GM10266 (cell line): ENCODE results near the gene TXNRD3.

Experiments used
- DNase-seq: peaks from one replicate; pipeline ENCODE4 v3.0.0; 2012; ENCODE audit errors: extremely low spot score
- CTCF ChIP-seq: IDR thresholded peaks from 2 replicates; pipeline ENCODE4 v1.5.1; 2012; ENCODE audit warnings: mild to moderate bottlenecking, low read depth; ENCODE audit not compliant: control insufficient read depth, insufficient read depth; ENCODE audit errors: missing control alignments

Gene TXNRD3

GRCh38 chr3:126620738-126621137 lies 34.2 kb downstream of the TXNRD3 start:
- no peak for TF ChIP-seq CTCF
- no peak for DNase-seq

- no peak for TF ChIP-seq CTCF
- no peak for DNase-seq
Observed at GRCh38 chr3:126618760-126619159, 36.2 kb downstream of the TXNRD3 start.

- DNase-seq, result no peak
Observed at GRCh38 chr3:126618021-126618420, 36.9 kb downstream of the TXNRD3 start.

GRCh38 chr3:126617571-126617970 lies 37.4 kb downstream of the TXNRD3 start:
- TF ChIP-seq CTCF, result no peak
- DNase-seq, result no peak

More at GRCh38 chr3:126618021-126618420, 36.9 kb downstream of the TXNRD3 start:
- TF ChIP-seq CTCF, result no peak

- DNase-seq, result no peak
- no peak for TF ChIP-seq CTCF
Observed at GRCh38 chr3:126616931-126617330, 38.0 kb downstream of the TXNRD3 start.

GRCh38 chr3:126613479-126614188 lies 41.3 kb downstream of the TXNRD3 start:
- no peak for TF ChIP-seq CTCF
- no peak for DNase-seq

- no peak for TF ChIP-seq CTCF
Observed at GRCh38 chr3:126612479-126613205, 42.3 kb downstream of the TXNRD3 start.

More at GRCh38 chr3:126612479-126613205, 42.3 kb downstream of the TXNRD3 start:
- DNase-seq, result no peak
